ENCODE data around the gene TSR1.

GRCh38 chr17:2295575-2295974 lies 40.7 kb downstream of the TSR1 start:
- TF ChIP-seq CTCF (IDR thresholded peaks at IDR 0.05) (no peak), POLR2A (IDR thresholded peaks at IDR 0.05) (no peak)
